Fibroblast of the conjunctiva (primary cell): Measurements from ENCODE around the gene MYADML2.
A peak's percentile ranks its signal among the peaks of the same experiment; 100 is the strongest.
"Not testable (repeated sequence)": the region's sequence is repeated elsewhere in the genome, so short reads cannot be mapped to it uniquely, and the experiment has no call there.

Experiments used
- DNase-seq: peaks from one replicate; pipeline ENCODE4 v3.0.0-alpha.2; 2010; ENCODE audit warnings: low read depth

Gene MYADML2

GRCh38 chr17:81924557-81925532 lies 22.2 kb downstream of the MYADML2 start:
- no peak for DNase-seq

GRCh38 chr17:81923302-81924260 lies 23.5 kb downstream of the MYADML2 start:
- peak; percentile 48 for DNase-seq

- DNase-seq, result no peak
These were observed 24.3 kb downstream of the MYADML2 start for GRCh38 chr17:81922566-81923301.

GRCh38 chr17:81921996-81922565 lies 25.0 kb downstream of the MYADML2 start:
- DNase-seq, result no peak

GRCh38 chr17:81921537-81921862 lies 25.5 kb downstream of the MYADML2 start:
- DNase-seq, result no peak

- DNase-seq, result no peak
These were observed 26.2 kb downstream of the MYADML2 start for GRCh38 chr17:81920612-81921536.

GRCh38 chr17:81918832-81919545 lies 28.0 kb downstream of the MYADML2 start:
- DNase-seq, result no peak

- DNase-seq, result not testable (repeated sequence)
These were observed 28.7 kb downstream of the MYADML2 start for GRCh38 chr17:81918333-81918669.

- DNase-seq, result peak; percentile 42
These were observed 29.3 kb downstream of the MYADML2 start, which contains the start of gene SIRT7 for GRCh38 chr17:81917565-81918332. TSS of gene SIRT7 (minus strand) at chr17:81918176. CDS start at chr17:81918131, 45 bp downstream.

- DNase-seq, result no peak
These were observed 30.6 kb downstream of the MYADML2 start for GRCh38 chr17:81916234-81917001.

GRCh38 chr17:81915331-81915730 lies 31.7 kb downstream of the MYADML2 start:
- no peak for DNase-seq

- DNase-seq, result no peak
These were observed 32.8 kb downstream of the MYADML2 start for GRCh38 chr17:81914103-81914850.

GRCh38 chr17:81913394-81914102 lies 33.5 kb downstream of the MYADML2 start:
- DNase-seq, result no peak

- DNase-seq, result no peak
These were observed 34.4 kb downstream of the MYADML2 start for GRCh38 chr17:81912441-81913309.

- DNase-seq, result no peak
These were observed 35.1 kb downstream of the MYADML2 start for GRCh38 chr17:81911969-81912368.
